GM06990 (cell line): ENCODE results near the gene TBC1D21.

Source experiments
- DNase-seq: peaks from one replicate; pipeline ENCODE4 v3.0.0-alpha.2; 2011; ENCODE audit not compliant: insufficient read length; ENCODE audit errors: extremely low read depth
- H3K27me3 ChIP-seq: replicated peaks from 2 replicates; pipeline ENCODE4 v1.6.0; 2011; ENCODE audit warnings: low read length; ENCODE audit not compliant: control insufficient read depth, insufficient read depth
- H3K36me3 ChIP-seq: 2 replicates; pipeline ENCODE4 v1.5.1; 2011; ENCODE audit warnings: low read length; ENCODE audit not compliant: control insufficient read depth, insufficient read depth
- H3K4me3 ChIP-seq: replicated peaks from 2 replicates; pipeline ENCODE4 v1.5.1; 2011; ENCODE audit warnings: low read depth, mild to moderate bottlenecking, control low read depth, low read length
- CTCF ChIP-seq: IDR thresholded peaks from 2 replicates; pipeline ENCODE4 v1.5.1; 2011; ENCODE audit warnings: low read length, control low read depth, mild to moderate bottlenecking, inconsistent platforms; ENCODE audit not compliant: insufficient read depth, poor library complexity, severe bottlenecking

Gene TBC1D21

GRCh38 chr15:73904026-73904815 is 30.9 kb downstream of the TBC1D21 start:
- no peak for DNase-seq
- no peak for TF ChIP-seq CTCF
- Histone ChIP-seq H3K27me3 (peaks cover 1% of the 10 kb centered on the region), H3K4me3 (no peak overlapping the region), H3K36me3 (no peaks in the 10 kb centered on the region)

GRCh38 chr15:73905225-73905827 is 32.0 kb downstream of the TBC1D21 start:
- DNase-seq, result no peak
- peaks cover 1% of the 10 kb centered on the region for H3K27me3 ChIP-seq
- no peak overlapping the region for H3K4me3 ChIP-seq
- no peak for TF ChIP-seq CTCF
- no peaks in the 10 kb centered on the region for H3K36me3 ChIP-seq

- DNase-seq, result no peak
- H3K36me3 ChIP-seq, result no peaks in the 10 kb centered on the region
- no peak overlapping the region for H3K4me3 ChIP-seq
- no peak for TF ChIP-seq CTCF
- peaks cover 1% of the 10 kb centered on the region for H3K27me3 ChIP-seq
These were observed 33.1 kb downstream of the TBC1D21 start for GRCh38 chr15:73906346-73907034.

GRCh38 chr15:73907035-73907408 is 33.7 kb downstream of the TBC1D21 start:
- no peak for DNase-seq
- H3K27me3 ChIP-seq, result peaks cover 1% of the 10 kb centered on the region
- no peak for TF ChIP-seq CTCF
- no peaks in the 10 kb centered on the region for H3K36me3 ChIP-seq
- no peak overlapping the region for H3K4me3 ChIP-seq

GRCh38 chr15:73908030-73908821 is 34.9 kb downstream of the TBC1D21 start:
- TF ChIP-seq CTCF, result peak; percentile 98
- H3K27me3 ChIP-seq, result no peaks in the 10 kb centered on the region; the same call in none of the 2 replicates
- peak; percentile 41 for DNase-seq
- no peaks in the 10 kb centered on the region for H3K36me3 ChIP-seq
- no peak overlapping the region for H3K4me3 ChIP-seq
